ENCODE measurements around the gene EIF2B5. TPM values are rescaled to one million over a fixed set of nuclear protein-coding genes. Genes with fewer than 3 reads are reported as not detected.

EIF2B5 gene
- total and polyA plus RNA-seq, 2 of the 13 experiments (the other 11 are each of a cell fraction or from before 2014, with no cell fraction given) = 38.4 to 60.2 TPM

GRCh38 chr3:184155644-184156521 is 20.7 kb downstream of the EIF2B5 start:
- ATAC-seq = peak; percentile 79
- TSS peak; percentile 84 for BruUV-seq (replicated peaks)
- ChIA-PET POLR2A (interaction anchor here (0.8 to 3.1 kb wide), 15 partner anchors 9 to 181 kb away, joined by 3 to 28 read pairs (median 4); partner anchors contain the start of genes ABCC5, ABCF3, AP2M1 and EIF2B5), CTCF (ENCODE audit: low intra/inter-chr PET ratio, low total read pairs) (no interaction called here)
- Histone ChIP-seq H3K4me1 (ENCODE audit: insufficient read depth, low read length) (peaks cover 45% of the 10 kb centered on the region), H3K27ac (ENCODE audit: extremely low read length, insufficient read depth, low read length) (peak overlapping the region; percentile 96), H3K9me3 (ENCODE audit: low read length) (no peaks in the 10 kb centered on the region), H4K20me1 (ENCODE audit: insufficient read depth, low read length) (peaks cover 24% of the 10 kb centered on the region), H3K79me2 (ENCODE audit: insufficient read depth, low read length) (peaks cover 48% of the 10 kb centered on the region), H2AFZ (ENCODE audit: low read length) (no peak overlapping the region), H3K36me3 (replicated peaks in 1 of 2; ENCODE audit: control insufficient read depth in 1 of 2, insufficient read depth in 2 of 2, low read length in 2 of 2) (peaks cover 0 to 3% of the 10 kb centered on the region in 2 experiments; a peak in 2 of 5 replicates), H3K4me3 (replicated peaks in 1 of 3; ENCODE audit: insufficient read depth in 1 of 3, low read depth in 2 of 3, low read length in 3 of 3) (peak overlapping the region; percentile 77 to 100 (median 99)), H3K4me2 (ENCODE audit: low read depth, low read length) (peak overlapping the region; percentile 92), H3K9ac (ENCODE audit: insufficient read depth, low read depth, low read length) (peak overlapping the region; percentile 97), H3K27me3 (ENCODE audit: control insufficient read depth in 1 of 2, insufficient read depth in 2 of 2, low read length in 2 of 2) (no peaks in the 10 kb centered on the region; a peak in 1 of 5 replicates)
- in situ Hi-C loops (cut with HindIII; ENCODE audit: extremely low pct_ligation_motif_present, low pct_unique_long_range_greater_than_20kb) = loop anchor here (5.0 kb wide), 1 partner anchor 91 kb away; the partner anchor contains the start of genes ALG3 and EEF1AKMT4
- intact Hi-C loops (cut with micrococcal nuclease; ENCODE audit: unreplicated experiment) = loop anchor here (2.0 kb wide), 2 partner anchors 19 to 93 kb away; partner anchors contain the start of genes ALG3, AP2M1 and EEF1AKMT4
- DNase-seq (ENCODE audit: low spot score) = peak; percentile 68
- FAIRE-seq = peak; percentile 34
- WGBS (ENCODE audit: low lambda C conversion rate) = 0% methylated on average over 25 of the region's 47 CpGs
- TF ChIP-seq, protein P1, sequence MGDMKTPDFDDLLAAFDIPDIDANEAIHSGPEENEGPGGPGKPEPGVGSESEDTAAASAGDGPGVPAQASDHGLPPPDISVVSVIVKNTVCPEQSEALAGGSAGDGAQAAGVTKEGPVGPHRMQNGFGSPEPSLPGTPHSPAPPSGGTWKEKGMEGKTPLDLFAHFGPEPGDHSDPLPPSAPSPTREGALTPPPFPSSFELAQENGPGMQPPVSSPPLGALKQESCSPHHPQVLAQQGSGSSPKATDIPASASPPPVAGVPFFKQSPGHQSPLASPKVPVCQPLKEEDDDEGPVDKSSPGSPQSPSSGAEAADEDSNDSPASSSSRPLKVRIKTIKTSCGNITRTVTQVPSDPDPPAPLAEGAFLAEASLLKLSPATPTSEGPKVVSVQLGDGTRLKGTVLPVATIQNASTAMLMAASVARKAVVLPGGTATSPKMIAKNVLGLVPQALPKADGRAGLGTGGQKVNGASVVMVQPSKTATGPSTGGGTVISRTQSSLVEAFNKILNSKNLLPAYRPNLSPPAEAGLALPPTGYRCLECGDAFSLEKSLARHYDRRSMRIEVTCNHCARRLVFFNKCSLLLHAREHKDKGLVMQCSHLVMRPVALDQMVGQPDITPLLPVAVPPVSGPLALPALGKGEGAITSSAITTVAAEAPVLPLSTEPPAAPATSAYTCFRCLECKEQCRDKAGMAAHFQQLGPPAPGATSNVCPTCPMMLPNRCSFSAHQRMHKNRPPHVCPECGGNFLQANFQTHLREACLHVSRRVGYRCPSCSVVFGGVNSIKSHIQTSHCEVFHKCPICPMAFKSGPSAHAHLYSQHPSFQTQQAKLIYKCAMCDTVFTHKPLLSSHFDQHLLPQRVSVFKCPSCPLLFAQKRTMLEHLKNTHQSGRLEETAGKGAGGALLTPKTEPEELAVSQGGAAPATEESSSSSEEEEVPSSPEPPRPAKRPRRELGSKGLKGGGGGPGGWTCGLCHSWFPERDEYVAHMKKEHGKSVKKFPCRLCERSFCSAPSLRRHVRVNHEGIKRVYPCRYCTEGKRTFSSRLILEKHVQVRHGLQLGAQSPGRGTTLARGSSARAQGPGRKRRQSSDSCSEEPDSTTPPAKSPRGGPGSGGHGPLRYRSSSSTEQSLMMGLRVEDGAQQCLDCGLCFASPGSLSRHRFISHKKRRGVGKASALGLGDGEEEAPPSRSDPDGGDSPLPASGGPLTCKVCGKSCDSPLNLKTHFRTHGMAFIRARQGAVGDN (CRISPR knock-in tag; IDR thresholded peaks at IDR 0.05) = peak; percentile 41; the same call in 1 of the 2 replicates
- 0 out of 2 replicates have a peak, but pooled peaks have one; percentile 4 for TF ChIP-seq CTCF (CRISPR knock-in tag; IDR thresholded peaks at IDR 0.05)
- TF ChIP-seq ZNF224 (CRISPR knock-in tag; IDR thresholded peaks at IDR 0.05) = peak; percentile 75; the same call in 1 of the 2 replicates
- TF ChIP-seq ARID4A (CRISPR knock-in tag; IDR thresholded peaks at IDR 0.05; ENCODE audit: borderline replicate concordance) = peak; percentile 36; the same call in 1 of the 2 replicates
- no peak for TF ChIP-seq HOMEZ (CRISPR knock-in tag; IDR thresholded peaks at IDR 0.05; ENCODE audit: low read depth)
- TF ChIP-seq ZNF580 (CRISPR knock-in tag; IDR thresholded peaks at IDR 0.05; ENCODE audit: borderline replicate concordance, low read depth) = no peak
- TF ChIP-seq ZNF296 (CRISPR knock-in tag; conservative IDR thresholded peaks at IDR 0.05) = 0 out of 2 replicates have a peak, but pooled peaks have one; percentile 57
- TF ChIP-seq ZNF44 (CRISPR knock-in tag; IDR thresholded peaks at IDR 0.05) = no peak
- peak; percentile 56 to 67 for TF ChIP-seq POLR2A (IDR thresholded peaks at IDR 0.05; ENCODE audit: insufficient read depth in 1 of 2, low read depth in 2 of 2, low read length in 2 of 2)
